Tibial artery (tissue), 4 donors: ENCODE measurements around the gene SLC38A10.

Experiments used
- DNase-seq, 2 donors: peaks; one replicate each; pipeline ENCODE4 v3.0.0-alpha.2; 2019
- H3K27ac ChIP-seq, 2 donors: fragments of 200-600 bp; sonication (generic) in 1 of 2; 1 replicate in 1 of 2; 2 replicates in 1 of 2; pipeline ENCODE4 v1.5.1; 2018 to 2019; ENCODE audit warnings: mild to moderate bottlenecking in 1 of 2
- H3K27me3 ChIP-seq, 2 donors: fragments of 200-600 bp; sonication (generic) in 1 of 2; one replicate each; pipeline versions ENCODE4 v1.5.1 to v1.6.0; 2016 to 2019
- H3K36me3 ChIP-seq, 3 donors: fragments of 200-600 bp; sonication (generic) in 2 of 3; one replicate each; pipeline ENCODE4 v1.5.1; 2016 to 2019; ENCODE audit warnings: mild to moderate bottlenecking in 2 of 3
- H3K4me1 ChIP-seq, 4 donors: fragments of 200-600 bp; sonication (generic) in 2 of 4; 1 replicate in 3 of 4; 2 replicates in 1 of 4; pipeline ENCODE4 v1.5.1; 2016 to 2019
- H3K4me3 ChIP-seq, 2 donors: fragments of 200-600 bp; sonication (generic) in 1 of 2; 1 replicate in 1 of 2; 2 replicates in 1 of 2; pipeline ENCODE4 v1.5.1; 2018 to 2019; ENCODE audit warnings: mild to moderate bottlenecking in 2 of 2
- H3K9me3 ChIP-seq, 3 donors: fragments of 200-600 bp; sonication (generic) in 1 of 3; one replicate each; pipeline ENCODE4 v1.5.1; 2016 to 2019
- intact Hi-C: fragments of 100-400 bp; cut with DNase I; formaldehyde crosslinking; loops from one replicate; pipeline ENCODE4 v1.15.0; 2023; ENCODE audit warnings: low total_unique reads
- TF ChIP-seq, protein P1 (sequence below), 2 experiments: fragments of 200-600 bp in 1 of 2; fragments of 450-650 bp in 1 of 2; IDR thresholded peaks; one replicate each; pipeline ENCODE4 v1.5.1; 2017 to 2019; ENCODE audit warnings: antibody characterized with exemption in 2 of 2, mild to moderate bottlenecking in 1 of 2, moderate library complexity in 1 of 2

SLC38A10 gene

GRCh38 chr17:81295031-81295675, at the start of gene SLC38A10:
Gene SLC38A10 (minus strand): TSS chr17:81295307. CDS start chr17:81294921, 386 bp downstream.
- TF ChIP-seq, protein P1, sequence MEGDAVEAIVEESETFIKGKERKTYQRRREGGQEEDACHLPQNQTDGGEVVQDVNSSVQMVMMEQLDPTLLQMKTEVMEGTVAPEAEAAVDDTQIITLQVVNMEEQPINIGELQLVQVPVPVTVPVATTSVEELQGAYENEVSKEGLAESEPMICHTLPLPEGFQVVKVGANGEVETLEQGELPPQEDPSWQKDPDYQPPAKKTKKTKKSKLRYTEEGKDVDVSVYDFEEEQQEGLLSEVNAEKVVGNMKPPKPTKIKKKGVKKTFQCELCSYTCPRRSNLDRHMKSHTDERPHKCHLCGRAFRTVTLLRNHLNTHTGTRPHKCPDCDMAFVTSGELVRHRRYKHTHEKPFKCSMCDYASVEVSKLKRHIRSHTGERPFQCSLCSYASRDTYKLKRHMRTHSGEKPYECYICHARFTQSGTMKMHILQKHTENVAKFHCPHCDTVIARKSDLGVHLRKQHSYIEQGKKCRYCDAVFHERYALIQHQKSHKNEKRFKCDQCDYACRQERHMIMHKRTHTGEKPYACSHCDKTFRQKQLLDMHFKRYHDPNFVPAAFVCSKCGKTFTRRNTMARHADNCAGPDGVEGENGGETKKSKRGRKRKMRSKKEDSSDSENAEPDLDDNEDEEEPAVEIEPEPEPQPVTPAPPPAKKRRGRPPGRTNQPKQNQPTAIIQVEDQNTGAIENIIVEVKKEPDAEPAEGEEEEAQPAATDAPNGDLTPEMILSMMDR (IDR thresholded peaks at IDR 0.05) = peak in 1 of 2 experiments; percentile 6
- peak; percentile 91 to 94 for DNase-seq
- intact Hi-C loops = no loop called here
- Histone ChIP-seq H3K36me3 (no peaks in the 10 kb centered on the region), H3K27ac (peak within 1 kb of the TSS; percentile 92 to 96), H3K27me3 (no peaks in the 10 kb centered on the region), H3K4me3 (peak within 1 kb of the TSS; percentile 93 to 97), H3K4me1 (peaks cover 0 to 44% (median 31%) of the 10 kb centered on the region in 4 donors), H3K9me3 (no peaks in the 10 kb centered on the region)

GRCh38 chr17:81342269-81343070, 47.4 kb upstream of the SLC38A10 start:
- Histone ChIP-seq H3K4me1 (peaks cover 0 to 70% (median 49%) of the 10 kb centered on the region in 4 donors), H3K27me3 (peaks cover 0 to 10% of the 10 kb centered on the region in 2 donors), H3K36me3 (no peaks in the 10 kb centered on the region), H3K9me3 (no peaks in the 10 kb centered on the region), H3K4me3 (peak overlapping the region; percentile 69 to 77), H3K27ac (peak overlapping the region; percentile 92 to 93)
- intact Hi-C loops = no loop called here
- DNase-seq = no peak
- TF ChIP-seq, protein P1 (IDR thresholded peaks at IDR 0.05) = no peak

GRCh38 chr17:81341516-81342268, 46.6 kb upstream of the SLC38A10 start:
- intact Hi-C loops = no loop called here
- Histone ChIP-seq H3K4me3 (peak overlapping the region; percentile 69 to 77), H3K4me1 (peaks cover 0 to 73% (median 48%) of the 10 kb centered on the region in 4 donors)

DNA sequence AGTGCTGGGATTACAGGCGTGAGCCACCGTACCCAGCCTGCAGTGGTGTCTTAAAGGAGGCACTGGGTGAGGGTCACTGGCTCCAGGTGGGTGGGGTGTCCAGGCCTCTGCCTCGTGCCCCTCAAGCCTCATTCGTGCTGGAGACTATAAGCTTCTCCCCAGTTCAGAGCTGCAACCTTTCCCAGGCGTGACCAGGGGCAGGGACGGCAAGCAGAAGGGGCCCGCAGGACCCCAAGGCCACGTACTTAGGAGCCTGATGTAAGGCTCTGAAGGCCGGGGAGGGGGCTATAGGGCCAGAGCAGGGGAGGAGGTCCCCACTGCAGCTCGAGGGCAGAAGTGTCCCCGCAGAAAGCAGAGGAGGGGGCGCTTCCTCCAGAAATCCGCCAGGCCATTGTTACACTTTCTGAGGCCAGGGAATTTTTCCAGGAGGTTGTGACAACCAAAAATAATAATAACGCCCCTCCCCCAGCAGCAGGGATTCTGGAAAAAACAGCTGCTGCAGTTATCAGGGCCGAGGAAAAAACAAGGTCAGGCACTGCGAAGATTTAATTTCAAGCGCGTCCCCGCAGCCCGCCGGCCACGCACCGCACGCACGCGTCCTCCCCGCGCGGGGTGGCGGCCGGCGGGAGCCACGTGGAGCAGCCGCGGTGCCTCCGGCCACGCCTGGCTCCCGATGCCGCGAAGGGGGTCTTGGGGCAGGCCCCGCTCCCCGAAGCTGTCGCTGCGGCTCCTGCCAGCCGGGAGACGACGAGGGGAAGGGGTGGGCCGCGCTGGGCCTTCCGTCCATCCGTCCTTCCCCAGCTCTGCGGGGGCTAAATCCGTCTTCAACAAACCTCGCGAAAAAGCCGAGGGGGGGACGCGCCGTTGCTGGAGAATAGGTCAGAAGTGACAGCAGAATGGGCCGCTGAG, 45.8 kb upstream of the SLC38A10 start:
- DNase-seq = peak in 1 of 2 donors; percentile 45
- peaks cover 0 to 15% of the 10 kb centered on the region in 2 donors for H3K27me3 ChIP-seq
- peaks cover 0 to 71% (median 46%) of the 10 kb centered on the region in 4 donors for H3K4me1 ChIP-seq

More at GRCh38 chr17:81341516-81342268, 46.6 kb upstream of the SLC38A10 start:
- no peaks in the 10 kb centered on the region for H3K36me3 ChIP-seq
- no peak for DNase-seq
- peak overlapping the region; percentile 92 to 93 for H3K27ac ChIP-seq
- TF ChIP-seq, protein P1 (IDR thresholded peaks at IDR 0.05) = no peak
- H3K27me3 ChIP-seq = peaks cover 0 to 10% of the 10 kb centered on the region in 2 donors
- no peaks in the 10 kb centered on the region for H3K9me3 ChIP-seq

More for the DNA sequence above, 45.8 kb upstream of the SLC38A10 start:
- H3K9me3 ChIP-seq = no peaks in the 10 kb centered on the region
- intact Hi-C loops = no loop called here
- peak overlapping the region; percentile 92 to 93 for H3K27ac ChIP-seq
- H3K36me3 ChIP-seq = no peaks in the 10 kb centered on the region
- TF ChIP-seq, protein P1 (IDR thresholded peaks at IDR 0.05) = no peak
- H3K4me3 ChIP-seq = peak overlapping the region; percentile 69 to 77
